Measurements from ENCODE around the gene ABCC6.
"Not testable (repeated sequence)": the region's sequence is repeated elsewhere in the genome, so short reads cannot be mapped to it uniquely, and the experiment has no call there.

Gene ABCC6

GRCh38 chr16:16158082-16158658 is 65.1 kb downstream of the ABCC6 start:
- no peak for DNase-seq

- no peak for DNase-seq
These were observed 66.1 kb downstream of the ABCC6 start for GRCh38 chr16:16157166-16157565.

- no peak for DNase-seq
These were observed 68.1 kb downstream of the ABCC6 start for GRCh38 chr16:16155234-16155633.

GRCh38 chr16:16154281-16154951 is 68.9 kb downstream of the ABCC6 start:
- no peak for DNase-seq

- DNase-seq, result not testable (repeated sequence)
These were observed 70.3 kb downstream of the ABCC6 start for GRCh38 chr16:16153000-16153399.

GRCh38 chr16:16151315-16151714 is 72.0 kb downstream of the ABCC6 start:
- DNase-seq, result no peak

GRCh38 chr16:16150878-16151152 is 72.5 kb downstream of the ABCC6 start:
- no peak for DNase-seq

- DNase-seq, result no peak
These were observed 73.0 kb downstream of the ABCC6 start for GRCh38 chr16:16150117-16150877.

GRCh38 chr16:16149710-16150116 is 73.6 kb downstream of the ABCC6 start:
- no peak for DNase-seq

- DNase-seq, result no peak
These were observed 74.5 kb downstream of the ABCC6 start for GRCh38 chr16:16148755-16149154.

GRCh38 chr16:16148000-16148599 is 75.2 kb downstream of the ABCC6 start:
- not testable (repeated sequence) for DNase-seq

GRCh38 chr16:16147316-16147999 is 75.8 kb downstream of the ABCC6 start:
- no peak for DNase-seq

GRCh38 chr16:16146380-16147315 is 76.6 kb downstream of the ABCC6 start:
- DNase-seq, result no peak

- DNase-seq, result no peak
These were observed 78.0 kb downstream of the ABCC6 start for GRCh38 chr16:16145286-16145685.

GRCh38 chr16:16144416-16144815 is 78.9 kb downstream of the ABCC6 start:
- no peak for DNase-seq

GRCh38 chr16:16143931-16144330 is 79.4 kb downstream of the ABCC6 start:
- no peak for DNase-seq

GRCh38 chr16:16143038-16143763 is 80.1 kb downstream of the ABCC6 start:
- DNase-seq, result no peak

- DNase-seq, result no peak
These were observed 81.4 kb downstream of the ABCC6 start for GRCh38 chr16:16141784-16142396.

GRCh38 chr16:16141141-16141540 is 82.2 kb downstream of the ABCC6 start:
- no peak for DNase-seq

- no peak for DNase-seq
These were observed 82.8 kb downstream of the ABCC6 start for GRCh38 chr16:16140537-16140936.

- DNase-seq, result no peak
These were observed 83.5 kb downstream of the ABCC6 start for GRCh38 chr16:16139806-16140205.

All from activated CD4-positive, alpha-beta T cell treated with anti-CD3 and anti-CD28 coated beads for 4 hours (primary cell).